Activated CD4-positive, alpha-beta T cell treated with anti-CD3 and anti-CD28 coated beads, Interleukin-2, amount 50 U/mL, for 1 hour (primary cell): ENCODE results near the gene AOAH.

Experiments used
- DNase-seq: peaks from one replicate; pipeline ENCODE4 v3.0.0-alpha.2; 2020

Gene AOAH, protein sequence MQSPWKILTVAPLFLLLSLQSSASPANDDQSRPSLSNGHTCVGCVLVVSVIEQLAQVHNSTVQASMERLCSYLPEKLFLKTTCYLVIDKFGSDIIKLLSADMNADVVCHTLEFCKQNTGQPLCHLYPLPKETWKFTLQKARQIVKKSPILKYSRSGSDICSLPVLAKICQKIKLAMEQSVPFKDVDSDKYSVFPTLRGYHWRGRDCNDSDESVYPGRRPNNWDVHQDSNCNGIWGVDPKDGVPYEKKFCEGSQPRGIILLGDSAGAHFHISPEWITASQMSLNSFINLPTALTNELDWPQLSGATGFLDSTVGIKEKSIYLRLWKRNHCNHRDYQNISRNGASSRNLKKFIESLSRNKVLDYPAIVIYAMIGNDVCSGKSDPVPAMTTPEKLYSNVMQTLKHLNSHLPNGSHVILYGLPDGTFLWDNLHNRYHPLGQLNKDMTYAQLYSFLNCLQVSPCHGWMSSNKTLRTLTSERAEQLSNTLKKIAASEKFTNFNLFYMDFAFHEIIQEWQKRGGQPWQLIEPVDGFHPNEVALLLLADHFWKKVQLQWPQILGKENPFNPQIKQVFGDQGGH

DNA sequence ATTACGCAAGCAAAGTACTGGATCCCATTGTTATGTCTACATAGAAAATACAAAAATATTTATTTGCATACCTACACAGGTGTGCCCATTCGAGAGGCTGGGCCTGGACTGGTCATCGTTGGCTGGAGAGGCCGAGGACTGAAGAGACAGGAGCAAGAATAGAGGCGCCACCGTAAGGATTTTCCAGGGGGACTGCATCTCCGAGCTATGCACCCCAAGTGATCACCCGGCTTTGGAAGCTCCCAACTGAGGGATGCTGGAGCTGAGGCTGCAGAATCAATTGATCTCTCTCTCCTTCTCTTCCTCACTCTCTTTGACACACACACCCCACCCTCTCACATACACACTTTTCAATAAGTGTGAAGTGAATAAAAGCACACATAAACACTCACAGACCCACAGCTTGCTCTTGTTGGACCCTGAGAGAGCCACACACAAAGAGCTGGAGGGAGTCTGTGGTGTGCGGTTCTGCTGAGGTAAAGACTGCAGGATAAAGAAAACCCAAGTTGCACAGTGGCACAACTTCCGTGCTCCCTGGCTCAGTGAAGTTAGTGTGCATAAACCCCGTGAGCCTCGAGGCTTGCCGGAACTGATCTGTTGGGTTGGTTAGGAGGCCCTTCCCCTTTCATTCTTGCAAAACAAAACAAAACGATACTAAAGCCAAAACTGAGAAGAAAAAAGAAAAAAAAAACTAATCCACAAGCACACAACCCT, at the start of gene AOAH:
Gene AOAH, minus strand, starts transcription at position 544 of the 714 bp plus-strand sequence. Its CDS starts 346 bp downstream, at position 198.
- DNase-seq = peak; percentile 61

- no peak for DNase-seq
Measured at GRCh38 chr7:36766451-36766850, 42.2 kb upstream of the AOAH start.

DNA sequence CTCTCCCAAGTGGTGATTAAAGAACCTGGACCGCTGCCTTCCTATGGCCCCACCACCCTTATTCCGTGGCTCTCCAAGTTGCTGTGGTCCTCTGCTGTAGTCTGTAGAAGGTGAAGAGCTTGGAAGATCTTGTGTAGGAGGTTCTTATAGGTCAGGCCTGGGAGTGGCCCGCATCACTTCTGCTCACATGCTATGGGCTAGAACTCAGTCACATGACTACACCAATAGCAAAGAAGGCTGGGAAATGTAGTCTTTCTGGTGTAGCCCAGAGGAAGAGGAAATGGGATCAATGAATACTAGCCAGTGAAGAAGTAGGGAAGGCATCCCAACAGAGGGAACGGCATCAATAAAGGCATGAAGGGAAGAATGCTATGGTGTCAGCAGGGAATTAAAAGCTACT, 41.3 kb upstream of the AOAH start:
- DNase-seq = no peak

DNA sequence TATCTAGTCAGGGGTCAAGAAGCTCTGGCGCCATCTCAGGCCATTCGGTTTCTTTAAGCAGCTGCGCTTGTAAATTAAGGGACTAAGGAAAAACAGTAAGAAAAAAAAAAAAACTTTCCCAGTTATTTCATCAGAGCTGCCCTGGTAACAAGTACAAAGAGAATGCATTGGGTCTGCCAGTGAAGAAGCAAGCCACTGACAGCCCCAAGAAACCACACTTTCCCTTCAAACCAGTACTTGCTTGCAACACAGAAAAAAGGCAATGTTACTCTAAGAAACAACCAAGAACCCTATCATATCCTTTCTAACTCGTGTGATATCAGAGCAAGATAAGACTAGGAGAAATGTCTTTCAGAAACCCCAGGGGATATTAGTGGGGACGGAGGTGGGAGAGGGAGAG, 40.6 kb upstream of the AOAH start:
- no peak for DNase-seq

DNA sequence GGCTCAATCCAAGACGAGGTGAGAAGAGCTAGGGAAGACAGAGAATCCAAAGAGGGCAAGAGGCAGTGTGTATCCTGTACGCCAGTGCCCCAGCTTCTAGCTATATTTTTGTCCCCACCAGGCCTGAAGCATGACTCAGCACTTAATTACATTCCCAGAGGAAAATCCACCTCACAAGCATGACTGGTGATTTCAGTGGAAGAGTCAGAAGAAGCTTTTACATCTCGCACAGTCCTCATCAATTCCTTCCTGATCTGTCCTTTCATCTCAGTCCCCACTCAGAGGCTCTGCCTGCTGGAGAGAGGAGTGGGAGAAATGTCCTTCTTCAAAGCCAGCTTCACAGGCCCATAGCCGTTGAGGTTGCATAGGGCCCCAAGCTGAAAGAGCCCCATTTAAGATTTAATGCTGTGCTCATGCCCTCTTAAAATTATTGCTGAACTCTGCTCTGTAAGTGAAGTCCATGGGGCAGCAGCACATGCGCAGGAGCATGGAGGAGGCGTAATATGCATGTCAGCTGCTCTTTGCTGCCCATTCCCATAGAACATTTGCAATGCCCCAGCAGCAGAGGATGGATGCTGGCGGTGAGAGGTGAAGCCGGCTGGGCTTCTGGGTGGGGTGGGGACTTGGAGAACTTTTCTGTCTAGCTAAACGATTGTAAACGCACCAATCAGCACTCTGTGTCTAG, 39.0 kb upstream of the AOAH start:
- DNase-seq = no peak

DNA sequence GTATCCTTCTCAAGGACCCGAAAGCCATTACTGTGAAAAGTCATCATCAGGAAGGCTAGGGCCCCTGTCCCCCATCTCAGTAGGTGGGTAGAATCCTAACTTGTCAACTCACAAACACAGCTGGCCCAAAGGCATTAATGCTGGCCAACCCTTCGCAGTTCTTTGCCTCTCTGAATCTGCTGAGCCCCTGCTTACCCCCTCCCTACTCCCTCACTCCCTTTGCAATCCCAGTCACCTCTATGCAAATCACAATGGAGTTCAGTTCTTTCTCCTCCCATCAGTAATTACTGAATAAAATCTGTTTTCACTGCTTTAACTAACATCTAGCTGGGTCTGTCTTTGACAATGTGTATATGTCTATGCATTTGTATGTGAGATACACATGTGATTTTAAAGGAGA, 38.1 kb upstream of the AOAH start:
- no peak for DNase-seq

DNA sequence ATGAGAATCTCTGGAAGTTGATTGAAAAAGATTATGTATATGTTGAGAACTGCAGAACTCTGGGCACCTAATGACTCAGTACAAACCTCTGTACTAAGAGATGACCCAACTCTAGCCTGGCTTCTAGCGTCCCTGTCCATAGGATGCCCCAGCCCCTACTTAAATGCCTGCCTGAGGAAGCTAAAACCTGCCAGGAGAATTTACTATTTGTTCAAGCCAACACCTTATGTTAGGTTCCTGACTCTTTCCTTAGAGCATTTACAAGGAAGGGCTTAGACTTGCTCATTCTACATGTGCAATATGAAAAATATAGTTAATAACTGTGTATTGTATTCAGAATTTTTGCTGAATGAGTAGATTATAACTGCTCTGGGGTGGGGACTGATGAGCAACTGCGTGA, 37.5 kb upstream of the AOAH start:
- DNase-seq = no peak

DNA sequence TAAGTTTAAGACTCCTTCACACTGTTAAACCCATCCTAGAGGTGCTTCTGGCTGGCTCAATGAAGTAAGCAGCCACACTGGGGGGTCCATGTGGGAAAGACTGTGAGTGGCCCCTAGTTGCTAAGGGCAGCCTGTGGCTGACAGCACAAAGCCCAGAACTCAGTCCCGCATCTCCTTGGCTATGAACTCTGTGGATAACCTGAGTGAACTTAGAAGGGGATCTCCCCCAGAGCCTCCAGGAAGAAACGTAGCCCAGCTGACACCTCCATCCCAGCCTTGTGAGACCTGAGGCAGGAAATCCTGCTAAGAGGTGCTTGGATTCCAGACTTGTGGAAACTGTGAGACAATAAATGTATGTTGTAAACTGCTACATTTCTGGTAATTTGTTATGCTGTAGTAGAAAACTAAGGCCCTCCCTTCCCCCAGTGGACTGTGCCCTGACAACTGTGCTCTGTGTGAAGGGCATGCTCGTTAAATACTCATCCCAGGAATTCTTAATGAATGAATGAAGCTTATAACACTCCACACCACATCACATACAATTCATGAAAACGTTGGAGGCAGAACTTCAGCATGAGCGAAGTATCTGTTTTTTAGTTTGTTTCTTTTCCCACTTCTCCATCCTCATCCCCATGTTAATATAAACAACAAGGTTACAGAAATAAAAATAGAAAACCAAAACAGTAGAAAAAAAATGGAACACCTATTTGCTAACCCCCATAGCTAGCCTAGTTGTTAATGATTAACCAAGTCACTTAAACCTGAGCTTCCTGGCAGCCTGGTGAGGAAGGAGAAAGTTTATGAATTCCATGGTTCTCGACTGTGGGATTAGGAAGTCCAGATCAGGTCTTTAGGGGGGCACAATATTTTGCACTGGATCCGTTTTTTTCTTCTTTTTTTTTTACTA, 36.8 kb upstream of the AOAH start:
- DNase-seq = no peak

GRCh38 chr7:36758879-36759278, 34.6 kb upstream of the AOAH start:
- no peak for DNase-seq

DNA sequence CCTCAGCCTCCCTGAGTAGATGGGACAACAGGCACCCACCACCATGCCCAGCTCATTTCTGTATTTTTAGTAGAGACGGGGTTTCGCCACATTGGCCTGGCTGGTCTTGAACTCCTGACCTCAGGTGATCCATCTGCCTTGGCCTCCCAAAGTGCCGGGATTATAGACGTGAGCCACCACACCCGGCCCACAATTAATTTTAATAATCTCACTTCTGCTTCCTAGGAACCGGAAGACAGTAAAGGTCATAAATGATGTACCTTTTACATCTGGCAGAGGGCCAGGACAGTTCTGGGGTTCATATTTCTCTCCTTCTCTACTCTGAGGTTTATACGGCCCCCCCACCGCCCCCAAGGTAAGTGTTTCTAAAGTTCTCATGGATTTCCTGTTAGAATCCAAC, 31.2 kb upstream of the AOAH start:
- DNase-seq = no peak

- DNase-seq = no peak
Measured at GRCh38 chr7:36752026-36752711, 27.9 kb upstream of the AOAH start.

GRCh38 chr7:36750451-36750850, 26.2 kb upstream of the AOAH start:
- no peak for DNase-seq

GRCh38 chr7:36749282-36749960, 25.1 kb upstream of the AOAH start:
- DNase-seq = no peak

GRCh38 chr7:36748017-36748487, 23.8 kb upstream of the AOAH start:
- DNase-seq = no peak

DNA sequence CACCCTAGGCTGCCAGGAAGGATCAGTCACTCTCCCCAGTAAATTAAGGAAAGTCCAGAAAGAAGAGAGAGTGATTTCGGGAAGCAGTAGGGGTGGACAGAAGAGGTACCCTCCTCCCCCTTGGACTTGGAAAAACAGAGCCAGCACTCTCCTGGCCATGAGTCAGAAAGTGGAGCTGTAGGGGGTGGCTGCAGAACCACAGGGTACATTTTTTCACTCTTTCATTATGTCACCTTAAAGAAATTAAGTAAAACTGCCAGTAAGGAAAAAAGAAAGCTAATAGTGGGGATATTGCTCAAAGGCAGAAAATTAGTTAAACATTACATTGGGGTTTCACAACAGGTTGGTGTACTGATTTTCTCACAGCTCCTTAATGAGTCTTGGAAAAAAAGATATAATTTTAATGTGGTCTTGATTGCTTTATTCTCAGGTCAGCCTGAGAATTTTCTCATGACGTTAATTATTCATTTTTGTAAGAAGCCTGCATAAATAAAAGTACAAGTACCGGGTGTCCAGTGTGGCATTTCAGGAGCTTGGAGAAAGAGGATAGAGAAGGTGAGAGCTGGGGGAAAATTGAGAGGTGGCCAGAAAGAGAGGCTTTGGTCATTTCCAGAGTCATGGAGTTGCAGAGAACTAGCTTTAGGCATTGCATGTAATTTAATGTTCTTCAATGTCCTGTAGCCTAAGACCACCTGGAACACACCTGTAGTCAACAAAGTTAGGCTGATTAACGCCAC, 23.2 kb upstream of the AOAH start:
- DNase-seq = no peak

DNA sequence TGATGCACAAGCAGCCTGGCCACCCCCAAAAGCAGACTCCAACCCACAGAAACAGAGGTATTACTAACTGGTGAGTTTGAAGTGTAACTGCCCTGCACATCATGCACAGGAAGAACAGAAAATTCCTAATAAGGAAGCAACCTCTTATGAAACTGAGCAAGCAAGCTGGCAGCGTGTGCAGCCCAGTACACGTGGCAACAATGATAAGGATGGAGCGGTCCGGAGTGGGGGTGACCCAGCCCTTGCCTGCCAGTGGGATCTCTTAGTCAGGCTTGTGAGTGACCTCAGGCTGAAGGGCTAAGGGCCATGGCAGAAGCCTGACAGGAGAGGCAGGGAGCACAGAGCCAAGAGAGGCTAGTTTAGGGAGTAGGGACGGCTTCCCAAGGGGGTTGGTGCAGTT, 22.1 kb upstream of the AOAH start:
- DNase-seq = no peak

DNA sequence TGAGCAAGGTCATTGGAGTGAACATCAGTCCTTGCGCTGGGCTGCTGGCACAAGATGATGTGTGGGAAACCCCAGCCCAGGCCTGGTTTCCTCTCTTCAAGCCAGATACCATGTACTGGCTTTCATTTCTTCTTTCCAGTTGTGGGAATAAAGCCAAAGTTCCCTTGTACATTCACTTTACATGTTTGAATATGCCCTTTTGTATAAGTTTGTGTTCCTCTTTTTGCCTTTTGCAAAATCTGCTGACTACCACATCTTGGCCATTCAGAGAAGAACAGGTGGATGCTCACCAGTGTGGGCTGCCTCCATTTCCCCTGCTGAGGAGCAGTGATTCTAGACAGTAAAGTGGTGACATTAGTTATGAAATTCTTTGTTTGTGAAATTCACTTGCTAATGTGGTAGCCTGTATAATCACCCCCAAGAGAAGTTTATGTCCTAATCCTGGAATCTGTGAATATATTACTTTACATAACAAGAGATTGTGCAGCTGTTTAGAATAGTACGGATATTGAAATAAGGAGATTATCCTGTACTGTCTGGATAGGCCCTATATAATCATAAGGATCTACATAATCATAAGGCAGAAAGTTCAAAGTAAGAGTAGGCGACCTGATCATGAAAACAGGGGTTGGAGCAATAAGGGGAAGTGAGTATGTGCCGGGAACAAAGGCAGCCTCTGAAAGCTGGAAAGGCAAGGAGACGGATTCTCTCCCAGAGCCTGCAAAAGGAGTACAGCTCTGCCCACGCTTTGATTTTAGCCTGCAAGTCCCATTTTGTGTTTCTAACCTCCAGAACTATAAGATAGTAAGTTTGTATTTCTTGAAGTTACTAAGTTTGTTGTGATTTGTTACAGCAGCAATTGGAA, 18.8 kb upstream of the AOAH start:
- no peak for DNase-seq

DNA sequence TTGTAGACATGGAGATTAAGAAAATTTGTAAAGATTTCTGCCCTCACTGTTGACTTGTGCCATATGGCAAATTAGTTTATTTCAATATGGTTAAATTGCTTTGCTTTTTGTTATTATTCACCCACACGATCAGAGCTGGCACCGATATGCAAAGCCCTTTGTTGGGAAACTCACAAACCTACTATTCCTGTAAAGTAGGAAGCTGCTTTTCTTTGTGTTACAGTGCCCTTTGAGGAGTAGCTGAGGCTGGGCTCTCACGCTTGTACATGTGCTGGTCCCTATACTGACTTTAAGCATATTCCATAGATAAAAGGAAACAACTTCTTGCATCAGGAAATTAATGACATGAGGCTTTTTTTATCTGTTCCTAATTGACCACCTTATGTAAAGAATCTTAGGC, 17.6 kb upstream of the AOAH start:
- no peak for DNase-seq

GRCh38 chr7:36739351-36739750, 15.1 kb upstream of the AOAH start:
- no peak for DNase-seq

DNA sequence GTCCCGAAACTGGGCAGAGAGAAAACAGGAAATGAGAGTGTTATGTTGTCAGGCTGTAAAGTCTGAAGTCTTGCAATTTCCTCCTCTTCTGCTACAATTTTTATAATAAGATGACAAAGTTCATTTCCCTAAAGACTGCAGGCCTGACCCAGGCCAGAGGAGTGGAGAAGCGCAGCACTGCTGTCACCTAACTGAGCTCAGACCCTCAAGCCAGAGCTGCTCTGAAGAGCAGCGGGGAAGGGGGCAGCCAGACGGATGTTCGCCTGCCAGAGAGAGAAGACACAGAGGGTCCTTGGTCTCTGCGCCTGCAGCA, 12.6 kb upstream of the AOAH start:
- DNase-seq = no peak
